ENCODE results near the gene POGK. TPM values are rescaled to one million over a fixed set of nuclear protein-coding genes. Genes with fewer than 3 reads are reported as not detected.

The POGK gene
- total RNA-seq, 1 experiment from 2014 or later: 47.7 TPM

- H2BK5ac ChIP-seq (ENCODE audit: insufficient read length, low read length): no peak overlapping the region
These were observed 20.3 kb downstream of the POGK start for GRCh38 chr1:166859597-166859996.

More at GRCh38 chr1:166859597-166859996, 20.3 kb downstream of the POGK start:
- H3K9me3 Mint-ChIP-seq: no peaks in the 10 kb centered on the region
- no CpG with 5 or more reads among the region's 5 CpGs for WGBS (ENCODE audit: extremely low coverage, insufficient read length, low lambda C conversion rate)
- H3K27me3 Mint-ChIP-seq (ENCODE audit: low read depth): no peaks in the 10 kb centered on the region
- Histone ChIP-seq H3T11ph (ENCODE audit: low read length) (no peak overlapping the region), H4K5ac (ENCODE audit: insufficient read length, low read depth, low read length) (no peak overlapping the region), H2BK12ac (ENCODE audit: insufficient read length, low read depth, low read length) (no peak overlapping the region), H3K27me3 (ENCODE audit: insufficient read depth, low read length) (no peaks in the 10 kb centered on the region), H3K9me3 (ENCODE audit: control insufficient read depth, low read depth, low read length) (no peaks in the 10 kb centered on the region), H3K9ac (ENCODE audit: extremely low read depth, insufficient read length, low read length) (no peak overlapping the region), H2BK120ac (ENCODE audit: low read depth, low read length, poor library complexity, severe bottlenecking) (no peak overlapping the region), H3K56ac (ENCODE audit: insufficient read length, low read depth, low read length) (no peak overlapping the region), H3K4ac (ENCODE audit: low read depth, low read length) (no peak overlapping the region), H3K14ac (ENCODE audit: insufficient read depth, low read length) (no peak overlapping the region), H3K23me2 (ENCODE audit: insufficient read length, low read depth, low read length, poor library complexity, severe bottlenecking) (no peaks in the 10 kb centered on the region), H4K8ac (replicated peaks; ENCODE audit: insufficient read length, low read depth, low read length) (no peak overlapping the region), H4K20me1 (ENCODE audit: control insufficient read depth, insufficient read depth, insufficient read length) (no peaks in the 10 kb centered on the region), H3K18ac (ENCODE audit: insufficient read length, low read depth, low read length) (no peak overlapping the region), H4K91ac (ENCODE audit: insufficient read length, low read depth, low read length) (no peak overlapping the region), H3K23ac (ENCODE audit: insufficient read length, low read depth, low read length) (no peak overlapping the region), H3K4me2 (ENCODE audit: insufficient read depth, insufficient read length, low read length) (no peak overlapping the region), H3K79me1 (ENCODE audit: insufficient read depth, low read depth, low read length, poor library complexity, severe bottlenecking) (no peaks in the 10 kb centered on the region), H2BK15ac (ENCODE audit: low read depth, low read length) (no peak overlapping the region), H2AFZ (ENCODE audit: low read length) (no peak overlapping the region), H2BK20ac (ENCODE audit: low read depth, low read length, poor library complexity, severe bottlenecking) (no peak overlapping the region), H3K27ac (ENCODE audit: insufficient read length, low read depth, low read length) (no peak overlapping the region), H2AK5ac (ENCODE audit: insufficient read length, low read length) (no peak overlapping the region), H3K79me2 (ENCODE audit: insufficient read depth, low read length) (no peaks in the 10 kb centered on the region), H3K4me1 (ENCODE audit: insufficient read depth, low read length) (peaks cover 3% of the 10 kb centered on the region; the same call in 1 of the 2 replicates)
- peak overlapping the region in 2 of 3 experiments; percentile 30 to 71; a peak in 2 of 7 replicates for H3K27ac Mint-ChIP-seq
- DNase-seq: no peak
- peaks cover 28 to 66% (median 48%) of the 10 kb centered on the region in 3 experiments; a peak in 6 of 7 replicates for H3K36me3 Mint-ChIP-seq (ENCODE audit: insufficient read depth in 1 of 3, low read depth in 3 of 3)
- no peak for TF ChIP-seq CTCF (conservative IDR thresholded peaks at IDR 0.05)
- H3K4me1 Mint-ChIP-seq: peaks cover 33 to 40% of the 10 kb centered on the region in 2 experiments
- no peak overlapping the region; a peak in 1 of 5 replicates for H3K4me3 Mint-ChIP-seq
